ENCODE data around the gene MAPK8.

DNA sequence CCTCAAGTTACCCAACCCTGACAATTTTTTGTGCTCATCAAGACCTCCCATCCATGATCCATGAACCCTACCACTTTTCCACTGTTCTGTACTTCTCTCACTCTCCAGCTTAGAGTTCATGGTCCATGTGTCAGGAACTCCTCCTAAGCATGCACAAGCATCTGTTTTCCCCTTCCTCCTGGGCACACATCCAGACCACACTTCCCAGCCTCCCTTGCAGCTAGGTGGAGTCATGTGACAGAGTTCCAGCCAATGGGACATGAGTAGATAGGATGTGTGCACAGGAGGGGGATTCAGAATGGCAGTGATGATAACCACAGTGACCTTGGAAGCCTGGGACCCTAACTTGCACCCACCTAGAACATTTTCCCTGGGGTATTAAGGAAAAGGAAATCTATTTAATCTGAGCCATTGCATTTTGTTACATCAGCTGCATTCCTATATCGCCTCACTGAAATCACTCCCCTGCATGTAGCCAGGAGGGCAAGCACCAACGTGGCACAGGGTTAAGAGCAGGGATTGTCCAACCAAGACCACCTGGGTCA, 22.4 kb upstream of the MAPK8 start:
- TF ChIP-seq, protein P1, sequence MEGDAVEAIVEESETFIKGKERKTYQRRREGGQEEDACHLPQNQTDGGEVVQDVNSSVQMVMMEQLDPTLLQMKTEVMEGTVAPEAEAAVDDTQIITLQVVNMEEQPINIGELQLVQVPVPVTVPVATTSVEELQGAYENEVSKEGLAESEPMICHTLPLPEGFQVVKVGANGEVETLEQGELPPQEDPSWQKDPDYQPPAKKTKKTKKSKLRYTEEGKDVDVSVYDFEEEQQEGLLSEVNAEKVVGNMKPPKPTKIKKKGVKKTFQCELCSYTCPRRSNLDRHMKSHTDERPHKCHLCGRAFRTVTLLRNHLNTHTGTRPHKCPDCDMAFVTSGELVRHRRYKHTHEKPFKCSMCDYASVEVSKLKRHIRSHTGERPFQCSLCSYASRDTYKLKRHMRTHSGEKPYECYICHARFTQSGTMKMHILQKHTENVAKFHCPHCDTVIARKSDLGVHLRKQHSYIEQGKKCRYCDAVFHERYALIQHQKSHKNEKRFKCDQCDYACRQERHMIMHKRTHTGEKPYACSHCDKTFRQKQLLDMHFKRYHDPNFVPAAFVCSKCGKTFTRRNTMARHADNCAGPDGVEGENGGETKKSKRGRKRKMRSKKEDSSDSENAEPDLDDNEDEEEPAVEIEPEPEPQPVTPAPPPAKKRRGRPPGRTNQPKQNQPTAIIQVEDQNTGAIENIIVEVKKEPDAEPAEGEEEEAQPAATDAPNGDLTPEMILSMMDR (IDR thresholded peaks at IDR 0.05; ENCODE audit: low read depth, low read length) = no peak
- TF ChIP-seq POLR2A (IDR thresholded peaks at IDR 0.05; ENCODE audit: extremely low read depth, insufficient read length) (no peak), MYC (IDR thresholded peaks at IDR 0.05; ENCODE audit: low read depth, low read length) (no peak)
- TF ChIP-seq, protein P2, sequence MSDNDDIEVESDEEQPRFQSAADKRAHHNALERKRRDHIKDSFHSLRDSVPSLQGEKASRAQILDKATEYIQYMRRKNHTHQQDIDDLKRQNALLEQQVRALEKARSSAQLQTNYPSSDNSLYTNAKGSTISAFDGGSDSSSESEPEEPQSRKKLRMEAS (IDR thresholded peaks at IDR 0.05; ENCODE audit: low read depth, low read length) = no peak
